GM19043 (cell line): ENCODE measurements around the gene RASSF1.
"Not testable (repeated sequence)": the region's sequence is repeated elsewhere in the genome, so short reads cannot be mapped to it uniquely, and the experiment has no call there.

Experiments used
- ATAC-seq: cut with Tn5 transposase; IDR thresholded peaks from one replicate; pipeline ENCODE4 v1.9.1; 2021; ENCODE audit warnings: low read depth; ENCODE audit not compliant: unreplicated experiment

The RASSF1 gene

GRCh38 chr3:50325497-50326181, 15.0 kb downstream of the RASSF1 start:
- no peak for ATAC-seq

GRCh38 chr3:50325113-50325480, 15.5 kb downstream of the RASSF1 start:
- ATAC-seq, result no peak

- ATAC-seq, result no peak
Measured at GRCh38 chr3:50324351-50325112, 16.1 kb downstream of the RASSF1 start.

DNA sequence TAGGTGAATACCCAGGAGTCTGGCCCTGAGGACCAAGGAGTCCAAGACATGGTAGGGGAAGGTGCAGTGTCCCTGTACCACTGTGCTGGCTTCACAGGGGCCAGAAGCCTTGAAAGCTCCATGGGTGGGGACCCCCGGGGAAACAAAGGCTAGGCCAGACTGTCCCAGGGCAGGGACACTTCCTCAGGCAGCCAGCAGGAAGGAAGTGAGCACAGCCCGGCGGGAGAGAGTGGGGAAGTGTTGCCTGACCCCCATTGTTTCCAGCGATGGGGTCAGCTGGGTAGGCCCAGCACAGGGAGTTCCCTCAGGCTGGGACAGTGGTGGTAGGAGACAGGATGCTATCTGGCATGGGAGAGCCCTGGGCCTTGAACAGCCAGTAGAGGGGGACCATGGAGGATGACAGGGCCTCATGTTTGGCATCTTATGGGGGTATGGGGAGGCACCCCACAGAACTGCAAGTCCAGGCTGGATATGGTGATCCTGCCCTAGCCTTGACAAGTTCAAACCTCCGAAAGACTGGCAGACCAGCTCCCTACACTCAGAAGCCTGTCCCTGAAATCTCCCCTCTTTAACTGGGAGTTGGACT, 16.9 kb downstream of the RASSF1 start:
- no peak for ATAC-seq

DNA sequence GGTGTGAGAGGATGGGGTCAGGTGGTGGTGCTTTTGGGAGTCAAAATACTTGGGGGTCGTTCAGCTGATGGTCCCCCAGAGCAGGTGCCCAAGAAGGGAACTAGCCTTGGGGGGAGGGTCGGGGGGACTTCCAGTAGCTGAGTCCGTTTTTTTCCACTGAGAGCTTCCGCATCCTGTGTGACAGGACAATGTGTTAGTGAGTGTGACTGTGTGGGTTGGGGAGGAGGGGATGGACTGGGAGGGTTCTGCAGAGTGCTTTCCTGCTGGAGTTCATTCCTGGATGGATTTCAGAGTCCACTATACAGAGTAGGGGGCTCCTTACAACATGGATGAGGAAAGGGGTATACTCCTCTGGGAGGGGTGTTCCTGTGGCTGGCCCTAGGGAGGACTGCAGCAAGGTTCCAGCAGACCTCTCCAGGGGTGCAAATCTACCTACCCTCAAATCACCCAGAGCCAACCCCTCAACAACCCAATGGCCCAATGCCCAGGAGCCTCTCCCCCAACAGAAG, 17.5 kb downstream of the RASSF1 start:
- ATAC-seq, result no peak

GRCh38 chr3:50322386-50323091, 18.1 kb downstream of the RASSF1 start, which contains the start of gene HYAL2:
TSS of gene HYAL2 (minus strand) at chr3:50322745. CDS start at chr3:50320489, 2,256 bp downstream.
- ATAC-seq, result no peak

DNA sequence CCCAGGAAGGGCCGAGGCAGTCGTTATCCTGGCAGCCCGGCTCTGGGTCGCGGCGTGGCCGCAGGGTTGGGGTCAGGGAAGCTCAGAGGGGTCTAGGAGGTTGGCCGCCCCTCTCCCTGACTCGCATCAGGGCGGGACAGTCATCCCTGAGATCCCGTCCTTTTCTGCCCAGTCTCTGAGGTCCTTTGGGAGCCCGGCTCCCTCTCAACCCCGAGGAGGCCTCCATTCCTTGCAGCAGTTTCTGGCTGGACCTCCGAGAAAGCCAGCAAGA, 18.6 kb downstream of the RASSF1 start:
- no peak for ATAC-seq

- ATAC-seq, result peak; percentile 79
Measured at GRCh38 chr3:50321336-50322114, 19.1 kb downstream of the RASSF1 start.

- ATAC-seq, result peak; percentile 46
Measured at GRCh38 chr3:50320853-50321335, 19.7 kb downstream of the RASSF1 start.

DNA sequence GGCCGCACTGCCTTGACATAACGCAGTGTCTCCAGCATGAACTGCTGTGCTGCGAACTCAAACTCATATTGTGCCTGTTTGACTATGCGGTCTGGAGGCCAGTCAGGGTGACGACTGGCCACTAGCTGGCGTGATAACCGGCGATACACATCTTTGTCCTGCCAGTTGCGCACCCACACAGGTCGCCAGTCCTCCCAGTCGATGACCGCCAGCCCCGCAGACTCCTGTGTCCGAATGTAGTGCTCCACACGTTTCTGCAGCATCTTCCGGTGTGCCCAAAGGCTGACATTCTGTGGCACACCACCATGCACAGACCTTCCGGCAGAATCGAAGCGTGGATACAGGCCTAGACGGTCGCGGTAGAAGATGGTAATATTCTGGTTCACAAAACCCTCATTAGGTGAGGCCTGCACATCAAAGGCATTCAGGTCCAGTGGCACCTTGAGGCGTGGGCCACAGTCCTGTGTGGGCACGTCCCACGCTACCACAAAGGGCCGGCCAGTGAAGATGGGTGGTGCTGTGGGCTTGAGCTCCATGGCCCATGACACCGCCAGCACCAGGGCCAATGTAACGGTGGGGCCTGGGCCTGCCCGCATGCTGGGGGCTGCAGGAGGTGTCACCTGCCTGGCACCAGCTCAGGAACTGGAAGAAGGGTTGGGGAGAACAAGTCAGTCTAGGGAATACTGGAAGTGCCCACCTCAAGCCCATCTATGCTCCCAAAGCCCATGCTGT, 20.6 kb downstream of the RASSF1 start:
- ATAC-seq, result no peak

DNA sequence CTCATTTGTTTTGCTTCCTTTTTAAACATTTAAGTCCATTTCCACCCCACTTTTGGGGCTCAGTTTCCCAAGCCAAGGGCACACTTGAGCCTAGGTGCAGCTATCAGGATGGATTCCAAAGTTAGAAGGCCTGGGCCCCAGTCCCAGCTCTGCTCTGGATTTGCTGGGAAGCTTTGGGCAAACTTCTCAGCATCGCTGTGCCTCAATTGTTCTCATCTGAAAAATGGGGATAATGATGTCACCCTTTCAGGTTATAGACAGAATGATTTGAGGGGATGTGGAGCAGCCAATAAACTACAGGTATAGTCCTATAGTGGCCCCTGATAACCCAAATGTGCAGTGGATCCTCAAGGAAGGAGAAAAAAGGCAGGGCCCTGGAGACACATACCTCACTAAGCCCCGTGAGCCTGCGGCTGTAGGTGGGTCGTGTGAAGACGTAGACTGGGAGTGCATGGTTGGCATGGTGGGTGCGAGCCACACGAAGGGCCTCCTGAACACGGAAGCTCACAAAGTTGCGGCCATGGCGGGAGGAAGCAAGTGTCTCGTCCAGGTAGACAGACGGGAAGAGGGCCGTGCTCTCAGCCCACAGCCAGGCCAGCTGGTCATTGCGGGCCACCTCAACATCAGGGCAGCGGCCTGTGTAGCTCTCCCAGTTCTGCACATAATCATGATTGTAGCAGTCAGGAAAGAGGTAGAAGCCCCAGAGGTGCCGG, 21.3 kb downstream of the RASSF1 start:
- no peak for ATAC-seq

DNA sequence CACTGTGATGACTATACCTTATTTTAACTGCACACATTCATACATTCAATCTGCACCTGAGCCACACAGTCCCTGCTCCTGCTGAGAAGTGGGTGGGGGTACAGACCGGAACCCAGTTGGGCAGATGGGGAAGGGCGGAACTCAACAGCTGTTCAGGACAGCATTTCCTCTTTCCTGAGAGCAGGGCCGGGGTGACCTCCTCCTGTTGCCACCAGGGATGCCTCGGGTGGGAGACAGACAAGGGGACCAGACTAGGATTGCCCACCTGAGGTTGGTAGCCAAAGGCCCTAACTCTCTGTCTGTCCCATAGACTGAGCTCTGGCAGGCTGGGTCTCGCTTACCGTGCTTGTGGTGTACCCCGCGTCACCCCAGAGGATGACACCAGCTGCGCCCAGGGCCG, 22.0 kb downstream of the RASSF1 start:
- no peak for ATAC-seq

DNA sequence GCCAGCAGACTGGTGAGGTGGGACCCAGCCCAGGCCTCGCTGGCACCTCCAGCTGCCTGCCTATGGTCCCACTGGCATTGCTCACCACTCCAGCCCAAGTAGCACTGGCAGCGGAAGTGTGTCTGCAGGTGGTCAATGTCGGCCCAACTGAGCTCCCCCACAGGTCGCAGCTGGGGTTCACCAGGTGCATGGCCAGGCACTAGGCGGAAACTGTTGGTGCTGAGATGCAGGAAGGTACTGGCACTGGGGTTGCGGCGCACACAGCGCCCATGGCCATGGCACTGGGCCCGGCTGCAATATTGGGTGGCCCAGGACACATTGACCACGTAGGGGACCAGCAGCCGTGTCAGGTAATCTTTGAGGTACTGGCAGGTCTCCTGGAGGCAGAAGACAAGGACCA, 22.5 kb downstream of the RASSF1 start:
- no peak for ATAC-seq

DNA sequence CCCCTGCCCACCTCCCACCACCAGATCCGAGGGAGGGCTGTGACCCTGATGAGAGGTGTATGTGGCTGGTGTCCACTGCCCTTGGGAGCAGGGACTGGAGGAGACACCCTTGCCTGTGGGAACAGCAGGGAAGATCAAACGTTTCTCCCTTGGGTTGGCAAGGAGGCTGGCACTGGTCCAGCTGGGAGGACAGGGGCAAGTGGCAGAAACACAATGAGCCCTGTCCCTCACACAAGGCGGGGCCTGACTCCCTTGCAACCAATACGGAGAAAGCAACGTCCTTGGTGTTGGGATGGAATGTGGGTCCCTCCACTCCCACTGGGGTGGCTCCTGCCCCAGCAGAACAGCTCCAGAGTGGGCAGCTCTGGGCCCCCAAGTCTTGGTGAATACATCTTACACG, 23.3 kb downstream of the RASSF1 start:
- ATAC-seq, result no peak

- ATAC-seq, result no peak
Measured at GRCh38 chr3:50316657-50317242, 23.9 kb downstream of the RASSF1 start.

- ATAC-seq, result no peak
Measured at GRCh38 chr3:50314816-50315215, 25.8 kb downstream of the RASSF1 start.

DNA sequence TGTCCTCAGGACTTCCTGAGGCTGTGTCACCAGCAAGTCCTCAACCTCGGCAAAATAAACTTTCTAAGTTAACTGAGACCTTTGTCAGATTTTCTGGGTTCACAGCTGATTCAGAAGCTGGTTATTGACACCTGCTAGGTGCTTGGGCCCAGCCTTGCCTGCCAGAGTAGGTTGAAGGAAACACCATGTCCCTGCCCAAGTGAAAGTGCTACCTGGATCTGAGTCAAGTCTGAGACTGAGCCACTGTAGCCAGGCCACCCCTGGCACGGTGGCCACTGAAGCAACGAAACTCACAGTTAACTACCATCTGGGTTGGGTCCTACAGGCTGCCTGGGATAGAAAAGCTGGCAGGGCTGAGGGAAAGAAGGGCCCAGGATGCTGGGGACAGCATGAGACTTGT, 26.3 kb downstream of the RASSF1 start:
- ATAC-seq, result no peak

GRCh38 chr3:50312041-50312440, 28.6 kb downstream of the RASSF1 start:
- ATAC-seq, result not testable (repeated sequence)

- no peak for ATAC-seq
Measured at GRCh38 chr3:50304601-50305000, 36.0 kb downstream of the RASSF1 start.
